Measurements from ENCODE around the gene ADSS1.
A peak's percentile ranks its signal among the peaks of the same experiment; 100 is the strongest.

ADSS1 gene

DNA sequence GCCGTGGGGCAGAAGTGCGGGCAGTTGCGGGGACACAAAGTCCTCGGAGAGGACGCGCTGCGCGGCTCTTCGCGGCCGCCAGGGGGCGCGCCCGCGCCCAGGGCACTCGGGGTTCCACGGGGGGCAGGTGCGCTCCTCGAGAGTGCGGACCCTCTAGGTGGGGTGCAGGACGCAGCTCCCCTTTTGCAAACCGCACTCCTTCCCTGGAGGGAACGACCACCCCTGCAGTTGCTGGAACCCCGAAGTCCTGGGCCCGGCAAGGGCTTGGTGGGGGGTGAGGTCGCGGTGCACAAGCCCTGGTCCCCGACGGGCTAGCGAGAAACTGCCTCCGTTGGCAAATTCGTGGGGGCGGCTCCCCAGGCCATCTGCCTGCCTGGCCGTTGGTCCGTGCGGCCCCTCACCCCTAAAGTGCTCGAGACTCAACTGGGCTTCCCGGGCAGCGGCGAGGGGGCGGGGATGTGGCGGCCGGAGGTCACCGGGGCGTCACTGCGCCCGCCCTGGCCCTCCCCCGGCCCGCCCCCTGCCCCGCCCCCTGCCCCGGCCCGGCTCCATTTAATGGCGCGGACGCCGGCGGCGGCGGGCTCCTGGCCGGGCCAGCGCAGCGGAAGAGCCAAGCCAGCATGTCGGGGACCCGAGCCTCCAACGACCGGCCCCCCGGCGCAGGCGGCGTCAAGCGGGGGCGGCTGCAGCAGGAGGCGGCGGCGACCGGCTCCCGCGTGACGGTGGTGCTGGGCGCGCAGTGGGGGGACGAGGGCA is at the start of gene ADSS1:
TSS of gene ADSS1 (plus strand) at position 579 of the 756 bp plus-strand sequence. CDS start at position 621, 42 bp downstream.
- no peak for TF ChIP-seq Cebpa-rat (IDR thresholded peaks at IDR 0.05)
- peaks cover 33 to 60% (median 46%) of the 10 kb centered on the region in 10 experiments for H3K4me1 ChIP-seq
- peak within 1 kb of the TSS; percentile 57 to 79 (median 65) for H3K4me3 ChIP-seq
- H3K36me3 ChIP-seq: peaks cover 13 to 23% (median 18%) of the 10 kb centered on the region in 11 experiments
- H4K20me1 ChIP-seq: peaks cover 14 to 76% (median 34%) of the 10 kb centered on the region in 11 experiments; a peak in 20 of 22 replicates
- peak within 1 kb of the TSS; percentile 74 to 97 (median 91) for H3K4me2 ChIP-seq
- peak within 1 kb of the TSS in 7 of 11 experiments; percentile 37 to 70 (median 56); a peak in 10 of 22 replicates for H3K27ac ChIP-seq
- H3K27me3 ChIP-seq: peaks cover 0 to 4% (median 0%) of the 10 kb centered on the region in 11 experiments; a peak in 1 of 22 replicates
- H3K9me3 ChIP-seq (replicated peaks in 1 of 11): no peaks in the 10 kb centered on the region
- peak within 1 kb of the TSS; percentile 64 to 80 (median 76); a peak in 20 of 22 replicates for H3K9ac ChIP-seq

- Histone ChIP-seq H3K4me3 (no peak overlapping the region), H3K27me3 (no peaks in the 10 kb centered on the region), H3K27ac (no peak overlapping the region), H3K36me3 (no peaks in the 10 kb centered on the region), H3K4me1 (peaks cover 58 to 89% (median 67%) of the 10 kb centered on the region in 10 experiments), H3K9me3 (replicated peaks in 1 of 11) (peaks cover 0 to 34% (median 17%) of the 10 kb centered on the region in 11 experiments; a peak in 15 of 22 replicates), H4K20me1 (no peaks in the 10 kb centered on the region), H3K9ac (no peak overlapping the region), H3K4me2 (peak overlapping the region in 3 of 11 experiments; percentile 6 to 30 (median 12); a peak in 1 of 22 replicates)
- no peak for TF ChIP-seq Cebpa-rat (IDR thresholded peaks at IDR 0.05)
Measured at GRCh38 chr14:104675447-104675846, 48.6 kb upstream of the ADSS1 start.

DNA sequence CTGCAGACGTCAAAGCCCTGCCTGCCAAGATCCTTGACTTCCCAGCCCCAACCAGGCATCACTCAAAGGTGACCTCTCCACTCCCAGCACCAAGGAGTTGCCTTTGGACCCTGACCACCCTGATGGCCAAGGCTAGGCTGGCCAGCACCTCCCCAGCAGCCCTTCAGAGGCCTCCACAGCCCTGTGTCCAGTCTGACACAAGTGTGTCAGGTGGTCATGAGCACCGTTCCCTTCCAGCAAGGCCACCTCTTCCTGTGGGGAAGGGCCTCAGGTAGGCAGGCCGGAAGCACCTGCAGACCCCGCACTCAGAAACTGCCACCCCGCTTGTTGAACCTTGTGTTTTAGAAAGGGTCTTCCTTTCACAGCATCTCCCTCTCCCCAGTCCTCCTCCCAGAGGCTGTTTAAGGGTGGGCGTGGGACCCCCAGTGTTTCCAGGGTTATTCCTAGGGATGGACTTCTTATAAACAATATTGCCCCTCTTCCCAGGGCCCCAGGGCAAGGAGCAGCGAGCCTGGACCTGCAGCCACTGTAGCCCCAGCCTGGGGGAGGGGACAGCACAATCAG is 47.8 kb upstream of the ADSS1 start:
- no peaks in the 10 kb centered on the region for H3K36me3 ChIP-seq
- no peak for TF ChIP-seq Cebpa-rat (IDR thresholded peaks at IDR 0.05)
- H3K27ac ChIP-seq: peak overlapping the region in 10 of 11 experiments; percentile 84 to 99 (median 96); a peak in 18 of 22 replicates
- H3K4me1 ChIP-seq: peaks cover 65 to 94% (median 74%) of the 10 kb centered on the region in 10 experiments
- no peak overlapping the region; a peak in 1 of 20 replicates for H3K4me3 ChIP-seq
- H3K4me2 ChIP-seq: peak overlapping the region; percentile 89 to 100 (median 97); a peak in 21 of 22 replicates
- no peaks in the 10 kb centered on the region for H4K20me1 ChIP-seq
- H3K27me3 ChIP-seq: no peaks in the 10 kb centered on the region
- peak overlapping the region in 9 of 11 experiments; percentile 81 to 93 (median 91); a peak in 15 of 22 replicates for H3K9ac ChIP-seq
- peaks cover 0 to 32% (median 17%) of the 10 kb centered on the region in 11 experiments; a peak in 15 of 22 replicates for H3K9me3 ChIP-seq (replicated peaks in 1 of 11)

GRCh38 chr14:104676694-104677511 is 47.1 kb upstream of the ADSS1 start:
- Histone ChIP-seq H3K4me2 (peak overlapping the region; percentile 89 to 100 (median 97)), H3K4me1 (peaks cover 72 to 95% (median 81%) of the 10 kb centered on the region in 10 experiments), H3K4me3 (peak overlapping the region; percentile 45 to 70 (median 58)), H3K27ac (peak overlapping the region; percentile 84 to 99 (median 95)), H3K9ac (peak overlapping the region; percentile 81 to 93 (median 90)), H3K9me3 (replicated peaks in 1 of 11) (peaks cover 0 to 27% (median 17%) of the 10 kb centered on the region in 11 experiments; a peak in 14 of 22 replicates), H3K36me3 (no peaks in the 10 kb centered on the region), H4K20me1 (no peaks in the 10 kb centered on the region), H3K27me3 (no peaks in the 10 kb centered on the region)
- TF ChIP-seq Cebpa-rat (IDR thresholded peaks at IDR 0.05): no peak

GRCh38 chr14:104677512-104678332 is 46.3 kb upstream of the ADSS1 start:
- H4K20me1 ChIP-seq: no peaks in the 10 kb centered on the region
- peak overlapping the region; percentile 45 to 70 (median 58) for H3K4me3 ChIP-seq
- peaks cover 80 to 95% (median 89%) of the 10 kb centered on the region in 10 experiments for H3K4me1 ChIP-seq
- H3K4me2 ChIP-seq: peak overlapping the region; percentile 89 to 100 (median 97)
- no peaks in the 10 kb centered on the region for H3K27me3 ChIP-seq
- peak overlapping the region; percentile 81 to 93 (median 90) for H3K9ac ChIP-seq
- H3K9me3 ChIP-seq (replicated peaks in 1 of 11): peaks cover 0 to 21% (median 15%) of the 10 kb centered on the region in 11 experiments; a peak in 14 of 22 replicates
- TF ChIP-seq Cebpa-rat (IDR thresholded peaks at IDR 0.05): no peak
- no peaks in the 10 kb centered on the region for H3K36me3 ChIP-seq
- H3K27ac ChIP-seq: peak overlapping the region; percentile 84 to 99 (median 95)

GRCh38 chr14:104678346-104678745 is 45.7 kb upstream of the ADSS1 start:
- H3K4me3 ChIP-seq: peak overlapping the region; percentile 45 to 70 (median 58)
- H3K4me1 ChIP-seq: peaks cover 82 to 92% (median 87%) of the 10 kb centered on the region in 10 experiments
- no peaks in the 10 kb centered on the region for H3K27me3 ChIP-seq
- no peaks in the 10 kb centered on the region for H4K20me1 ChIP-seq
- no peaks in the 10 kb centered on the region for H3K36me3 ChIP-seq
- H3K4me2 ChIP-seq: peak overlapping the region; percentile 89 to 100 (median 97)
- TF ChIP-seq Cebpa-rat (IDR thresholded peaks at IDR 0.05): no peak
- H3K9me3 ChIP-seq (replicated peaks in 1 of 11): peaks cover 0 to 18% (median 11%) of the 10 kb centered on the region in 11 experiments; a peak in 14 of 22 replicates
- peak overlapping the region; percentile 84 to 99 (median 95) for H3K27ac ChIP-seq
- peak overlapping the region; percentile 81 to 93 (median 90) for H3K9ac ChIP-seq

GRCh38 chr14:104678901-104679705 is 44.9 kb upstream of the ADSS1 start:
- Histone ChIP-seq H3K27me3 (no peaks in the 10 kb centered on the region), H4K20me1 (no peaks in the 10 kb centered on the region), H3K4me3 (peak overlapping the region in 7 of 10 experiments; percentile 52 to 70 (median 58); a peak in 11 of 20 replicates), H3K9ac (peak overlapping the region; percentile 81 to 93 (median 90)), H3K4me1 (peaks cover 75 to 85% (median 80%) of the 10 kb centered on the region in 10 experiments), H3K4me2 (peak overlapping the region; percentile 89 to 100 (median 97)), H3K9me3 (replicated peaks in 1 of 11) (peaks cover 0 to 10% (median 3%) of the 10 kb centered on the region in 11 experiments; a peak in 12 of 22 replicates), H3K36me3 (no peaks in the 10 kb centered on the region), H3K27ac (peak overlapping the region; percentile 84 to 99 (median 95))
- no peak for TF ChIP-seq Cebpa-rat (IDR thresholded peaks at IDR 0.05)
